PC-3 (cell line): ENCODE measurements around the gene PRSS27. TPM values are rescaled to one million over a fixed set of nuclear protein-coding genes. Genes with fewer than 3 reads are reported as not detected.

Source experiments
- ATAC-seq: fragments of 200-7000 bp; cut with Tn5 transposase; 2 replicates; pipeline ENCODE4 v1.9.1; 2020; ENCODE audit warnings: mild to moderate bottlenecking, moderate library complexity
- BruUV-seq: library from RNA; stranded (reverse); fragments of 400-500 nt; replicated peaks from 2 replicates; lab custom pipeline; 2021; lab: Mats Ljungman, UMichigan
- CTCF ChIA-PET: fragments of 300-600 bp; sonication (Branson Sonifier 250); formaldehyde crosslinking; loops from one replicate; lab custom pipeline; 2022; ENCODE audit warnings: antibody characterized with exemption; lab: Charles Lee
- POLR2A ChIA-PET: fragments of 300-600 bp; sonication (Branson Sonifier 250); formaldehyde crosslinking; loops from one replicate; lab custom pipeline; 2022; ENCODE audit warnings: antibody characterized with exemption; ENCODE audit not compliant: unreplicated experiment; lab: Charles Lee
- DNase-seq: peaks from one replicate; pipeline ENCODE4 v3.0.0-alpha.2; 2015
- H2AFZ ChIP-seq: fragments of 300-600 bp; sonication (generic); 2 replicates; pipeline ENCODE4 v1.6.0; 2016; ENCODE audit warnings: antibody characterized with exemption, low read length
- H3F3A ChIP-seq: fragments of 300-600 bp; sonication (generic); one replicate; pipeline ENCODE4 v1.6.0; 2017; ENCODE audit warnings: antibody characterized with exemption, low read length, control low read depth, mild to moderate bottlenecking; ENCODE audit not compliant: unreplicated experiment
- H3K27ac ChIP-seq: fragments of 300-600 bp; sonication (generic); 2 replicates; pipeline ENCODE4 v1.5.1; 2016; ENCODE audit warnings: mild to moderate bottlenecking, low read length
- H3K27me3 ChIP-seq: fragments of 300-600 bp; sonication (generic); 2 replicates; pipeline ENCODE4 v1.6.1; 2016; ENCODE audit warnings: low read length, mixed read lengths
- H3K36me3 ChIP-seq: fragments of 300-600 bp; sonication (generic); 2 replicates; pipeline ENCODE4 v1.6.1; 2016; ENCODE audit warnings: low read depth, mixed run types, low read length, mixed read lengths
- H3K4me1 ChIP-seq: fragments of 300-600 bp; sonication (generic); 2 replicates; pipeline ENCODE4 v1.5.1; 2016; ENCODE audit warnings: low read length; ENCODE audit not compliant: insufficient read depth
- H3K4me2 ChIP-seq: fragments of 300-600 bp; sonication (generic); 2 replicates; pipeline ENCODE4 v1.6.0; 2016; ENCODE audit warnings: low read length
- H3K4me3 ChIP-seq: fragments of 300-600 bp; sonication (generic); 2 replicates; pipeline ENCODE4 v1.5.1; 2016; ENCODE audit warnings: mild to moderate bottlenecking, low read length, mixed read lengths
- H3K79me2 ChIP-seq: fragments of 300-600 bp; sonication (generic); 2 replicates; pipeline ENCODE4 v1.6.1; 2017; ENCODE audit warnings: low read length, mixed read lengths
- H3K9ac ChIP-seq: fragments of 300-600 bp; sonication (generic); 2 replicates; pipeline ENCODE4 v1.6.0; 2016; ENCODE audit warnings: mild to moderate bottlenecking, low read length
- H3K9me2 ChIP-seq: fragments of 300-600 bp; sonication (generic); replicated peaks from 2 replicates; pipeline ENCODE4 v1.6.1; 2016; ENCODE audit warnings: mixed run types, low read length, mixed read lengths
- H3K9me3 ChIP-seq: fragments of 300-600 bp; sonication (generic); 2 replicates; pipeline ENCODE4 v1.6.1; 2016; ENCODE audit warnings: low read length, mixed read lengths
- H4K20me1 ChIP-seq: fragments of 300-600 bp; sonication (generic); 2 replicates; pipeline ENCODE4 v1.6.1; 2016; ENCODE audit warnings: low read length, mixed read lengths
- CTCF ChIP-seq: fragments of 300-600 bp; sonication (generic); conservative IDR thresholded peaks from 2 replicates; pipeline ENCODE4 v1.5.1; 2017; ENCODE audit warnings: antibody characterized with exemption, low read depth, mild to moderate bottlenecking, low read length
- EZH2 ChIP-seq: fragments of 300-600 bp; sonication (generic); IDR thresholded peaks from one replicate; pipeline ENCODE4 v1.6.1; 2017; ENCODE audit warnings: antibody characterized with exemption, mild to moderate bottlenecking, low read length; ENCODE audit not compliant: unreplicated experiment
- EZH2phosphoT487 ChIP-seq: fragments of 300-600 bp; sonication (generic); IDR thresholded peaks from 2 replicates; pipeline ENCODE4 v1.6.1; 2018; ENCODE audit warnings: mild to moderate bottlenecking, antibody characterized with exemption, low read length, borderline replicate concordance
- intact Hi-C: fragments of 100-400 bp; cut with micrococcal nuclease; formaldehyde crosslinking; loops from 2 replicates; pipeline ENCODE4 v1.9.0; 2023
- total RNA-seq: library from RNA; depleted of rRNA; stranded (reverse); fragments of >200 nt; gene quantifications from 2 replicates; pipeline ENCODE4 v1.2.3, GENCODE V29; 2014

Gene PRSS27
- total RNA-seq, 1 experiment from 2014 or later, result 1.2 TPM

GRCh38 chr16:2712063-2712441 lies 8.0 kb downstream of the PRSS27 start:
- no peak overlapping the region for H3K4me3 ChIP-seq
- H3K79me2 ChIP-seq, result no peaks in the 10 kb centered on the region
- H4K20me1 ChIP-seq, result no peaks in the 10 kb centered on the region
- TF ChIP-seq EZH2phosphoT487, result no peak
- no peak for TF ChIP-seq CTCF
- no peak for TF ChIP-seq EZH2
- no peak overlapping the region for H3K27ac ChIP-seq
- H2AFZ ChIP-seq, result no peak overlapping the region
- POLR2A ChIA-PET, result no interaction called here
- no peaks in the 10 kb centered on the region for H3K9me3 ChIP-seq
- no peak overlapping the region for H3K4me2 ChIP-seq
- no TSS peak for BruUV-seq
- CTCF ChIA-PET, result no interaction called here
- H3K4me1 ChIP-seq, result no peaks in the 10 kb centered on the region
- H3K9ac ChIP-seq, result no peak overlapping the region
- intact Hi-C loops, result no loop called here
- no peak for ATAC-seq
- DNase-seq, result no peak
- H3K36me3 ChIP-seq, result no peaks in the 10 kb centered on the region
- H3K27me3 ChIP-seq, result no peaks in the 10 kb centered on the region
- H3K9me2 ChIP-seq, result no peaks in the 10 kb centered on the region
- H3F3A ChIP-seq, result no peaks in the 10 kb centered on the region

GRCh38 chr16:2711370-2712062 lies 8.5 kb downstream of the PRSS27 start:
- no peak for TF ChIP-seq CTCF
- no peak for TF ChIP-seq EZH2
- no peak for TF ChIP-seq EZH2phosphoT487
- no peaks in the 10 kb centered on the region for H3K79me2 ChIP-seq
- H3K27me3 ChIP-seq, result no peaks in the 10 kb centered on the region
- no peak; the same call in 1 of the 2 replicates for ATAC-seq
- H3K9ac ChIP-seq, result no peak overlapping the region
- H3F3A ChIP-seq, result no peaks in the 10 kb centered on the region
- H3K9me2 ChIP-seq, result no peaks in the 10 kb centered on the region
- POLR2A ChIA-PET, result no interaction called here
- no peaks in the 10 kb centered on the region for H3K36me3 ChIP-seq
- no peak overlapping the region for H2AFZ ChIP-seq
- no peaks in the 10 kb centered on the region for H3K4me1 ChIP-seq
- no peak overlapping the region for H3K27ac ChIP-seq
- no peaks in the 10 kb centered on the region for H4K20me1 ChIP-seq
- intact Hi-C loops, result no loop called here
- no peak overlapping the region for H3K4me2 ChIP-seq
- BruUV-seq, result no TSS peak
- CTCF ChIA-PET, result no interaction called here
- DNase-seq, result no peak
- H3K9me3 ChIP-seq, result no peaks in the 10 kb centered on the region
- H3K4me3 ChIP-seq, result no peak overlapping the region

- Histone ChIP-seq H3K4me1 (no peaks in the 10 kb centered on the region), H3K79me2 (no peaks in the 10 kb centered on the region), H3K4me3 (no peak overlapping the region), H3K36me3 (no peaks in the 10 kb centered on the region), H3K27me3 (no peaks in the 10 kb centered on the region), H3K4me2 (no peak overlapping the region), H3K9me2 (no peaks in the 10 kb centered on the region), H2AFZ (no peak overlapping the region), H4K20me1 (no peaks in the 10 kb centered on the region), H3K27ac (no peak overlapping the region), H3F3A (no peaks in the 10 kb centered on the region), H3K9ac (no peak overlapping the region), H3K9me3 (no peaks in the 10 kb centered on the region)
- no peak; the same call in 1 of the 2 replicates for ATAC-seq
- DNase-seq, result no peak
- ChIA-PET CTCF (no interaction called here), POLR2A (no interaction called here)
- intact Hi-C loops, result no loop called here
- BruUV-seq, result no TSS peak
- no peak for TF ChIP-seq CTCF
- TF ChIP-seq EZH2phosphoT487, result no peak
- no peak for TF ChIP-seq EZH2
Measured at GRCh38 chr16:2710711-2711231, 9.3 kb downstream of the PRSS27 start.
